NCI-H82 treated with DMSO at 0.1 percent for 48 hours (cell line): ENCODE results near the gene CLEC2A.
"Not testable (repeated sequence)": the region's sequence is repeated elsewhere in the genome, so short reads cannot be mapped to it uniquely, and the experiment has no call there.

Experiments used
- DNase-seq: peaks from one replicate; lab custom pipeline; 2025; ENCODE audit not compliant: unreplicated experiment; lab: John Stamatoyannopoulos, UW

Gene CLEC2A

GRCh38 chr12:9883175-9883574 lies 49.0 kb downstream of the CLEC2A start:
- no peak for DNase-seq

DNA sequence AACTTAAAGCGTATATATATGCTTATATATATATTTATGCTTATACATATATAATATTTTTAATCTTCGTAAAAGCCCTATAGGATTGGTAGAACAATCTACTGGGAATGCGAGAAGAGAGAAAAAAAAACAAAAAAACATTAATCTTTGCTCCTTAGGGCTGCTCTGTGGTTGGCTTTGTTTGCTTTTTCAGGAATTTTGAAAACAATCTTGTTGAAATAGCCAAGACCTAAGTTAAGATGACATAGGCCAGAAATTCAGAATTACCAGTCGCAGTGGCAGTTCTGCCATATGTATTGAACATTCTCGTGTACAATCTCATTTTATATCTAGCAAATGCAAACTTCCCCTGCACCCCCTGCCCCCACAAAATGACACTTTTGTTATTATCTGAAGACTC lies 50.2 kb downstream of the CLEC2A start:
- no peak for DNase-seq

DNA sequence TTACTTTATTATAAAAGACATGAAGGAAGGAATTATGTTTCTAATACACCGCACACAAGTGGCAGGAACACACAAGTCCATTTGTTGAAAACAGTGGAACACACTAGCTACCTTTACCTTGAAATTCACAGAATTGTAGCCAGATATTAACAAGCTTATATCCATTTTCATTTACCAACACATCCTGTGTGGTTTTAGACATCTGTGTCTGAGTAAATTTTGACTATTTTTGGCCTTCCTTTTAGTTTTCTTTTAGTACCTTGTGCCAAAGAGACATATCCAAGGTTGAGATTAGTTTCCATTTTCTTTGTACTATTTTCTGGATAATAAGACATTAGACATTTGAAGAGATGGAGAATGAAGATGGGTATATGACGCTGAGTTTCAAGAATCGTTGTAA lies 50.9 kb downstream of the CLEC2A start, which contains the start of gene KLRF2:
Gene KLRF2 (plus strand): TSS at position 244 of the 400 bp plus-strand sequence. CDS start 107 bp downstream, at position 351.
- DNase-seq: no peak

DNA sequence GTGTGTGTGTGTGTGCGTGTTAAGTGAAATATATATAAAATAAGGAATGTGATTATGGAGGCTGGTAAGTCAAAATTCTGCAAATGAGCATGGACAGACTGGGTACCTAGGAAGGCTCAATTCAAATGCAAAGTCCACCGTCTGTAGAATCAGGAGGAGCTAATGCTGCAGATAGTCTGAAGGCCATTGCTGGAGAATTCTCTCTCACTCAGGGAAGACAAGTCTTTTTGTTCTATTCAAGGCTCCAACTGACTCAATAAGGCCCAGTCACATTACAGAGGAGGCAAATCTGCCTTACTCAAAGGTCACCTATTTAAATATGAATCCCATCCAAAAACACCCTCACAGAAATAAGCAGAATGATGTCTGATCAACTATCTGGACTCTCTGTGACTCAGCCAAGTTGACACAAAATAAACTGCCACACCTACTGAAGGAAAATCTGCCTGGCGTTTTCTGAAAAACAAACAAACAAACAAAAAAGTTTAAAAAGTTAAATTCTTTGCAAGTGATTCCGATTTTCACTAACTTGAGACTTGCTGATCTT lies 51.6 kb downstream of the CLEC2A start:
- no peak for DNase-seq

GRCh38 chr12:9876120-9876519 lies 56.0 kb downstream of the CLEC2A start:
- not testable (repeated sequence) for DNase-seq

DNA sequence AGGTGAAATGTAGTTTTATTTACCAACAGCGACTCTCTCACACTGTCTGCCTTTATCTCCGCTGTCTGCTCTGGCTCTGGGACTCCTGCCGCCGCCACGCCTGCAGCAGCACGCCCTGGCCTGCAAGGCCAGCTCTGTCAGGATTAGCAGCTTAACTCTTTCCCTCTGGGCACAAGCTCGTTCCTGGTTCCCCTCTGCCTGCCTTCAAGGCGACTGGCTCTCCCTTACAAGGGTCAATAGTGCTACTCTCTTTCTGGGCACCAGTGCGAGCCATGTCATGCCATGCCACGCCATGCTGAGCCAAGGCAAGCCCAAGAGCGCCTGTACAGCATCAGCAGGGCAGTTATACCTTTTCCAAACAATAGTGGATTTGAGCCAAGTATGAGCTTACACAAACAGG lies 59.4 kb downstream of the CLEC2A start:
- no peak for DNase-seq

- DNase-seq: no peak
These were observed 60.0 kb downstream of the CLEC2A start for GRCh38 chr12:9872162-9872561.

DNA sequence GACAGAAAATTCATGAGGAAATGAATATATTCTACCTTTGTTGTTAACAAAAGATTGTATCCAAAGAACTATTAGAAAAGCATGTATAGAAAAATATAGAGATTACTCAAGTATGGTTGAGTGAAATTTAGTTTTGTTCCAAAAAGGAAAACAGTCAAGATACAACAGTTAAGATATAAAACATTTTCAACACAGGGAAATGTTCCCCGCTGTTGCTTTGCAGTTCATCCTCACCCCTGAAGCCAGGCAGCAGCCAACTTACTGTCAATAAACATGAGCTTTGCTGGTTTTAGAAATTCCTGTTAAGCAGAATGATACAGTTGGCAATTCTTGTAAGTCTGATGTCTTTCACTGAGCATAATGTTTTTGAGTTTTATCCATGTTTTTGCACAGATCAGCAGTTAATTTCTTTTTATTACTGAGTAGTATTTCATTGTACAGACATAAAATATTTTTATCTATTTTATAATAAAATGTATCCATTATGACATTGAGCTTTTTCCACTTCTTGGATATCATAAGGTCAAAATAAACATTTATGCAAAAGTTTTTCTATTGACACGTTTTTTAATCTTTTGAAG lies 61.8 kb downstream of the CLEC2A start:
- no peak for DNase-seq

- DNase-seq: no peak
These were observed 62.6 kb downstream of the CLEC2A start, which contains the start of gene CLEC2B for GRCh38 chr12:9869307-9870161. Gene CLEC2B, minus strand, starts transcription at chr12:9869354.

DNA sequence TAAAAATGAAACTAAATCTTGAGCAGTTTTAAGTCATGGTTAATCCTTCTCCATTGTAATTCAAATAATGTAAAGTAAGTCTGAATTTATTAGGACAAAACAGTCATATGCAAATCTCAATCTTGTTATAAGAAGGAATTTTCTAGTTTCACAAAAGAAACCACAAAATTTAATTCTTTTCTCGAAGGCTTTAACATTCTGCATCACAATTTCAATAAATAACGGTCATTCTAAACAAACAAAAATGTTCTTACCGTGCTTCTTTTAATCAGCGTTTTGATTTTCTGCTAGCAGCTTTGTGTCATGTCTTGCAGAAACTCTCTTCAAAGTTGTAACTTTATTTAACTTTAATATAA lies 63.2 kb downstream of the CLEC2A start:
- DNase-seq: no peak

DNA sequence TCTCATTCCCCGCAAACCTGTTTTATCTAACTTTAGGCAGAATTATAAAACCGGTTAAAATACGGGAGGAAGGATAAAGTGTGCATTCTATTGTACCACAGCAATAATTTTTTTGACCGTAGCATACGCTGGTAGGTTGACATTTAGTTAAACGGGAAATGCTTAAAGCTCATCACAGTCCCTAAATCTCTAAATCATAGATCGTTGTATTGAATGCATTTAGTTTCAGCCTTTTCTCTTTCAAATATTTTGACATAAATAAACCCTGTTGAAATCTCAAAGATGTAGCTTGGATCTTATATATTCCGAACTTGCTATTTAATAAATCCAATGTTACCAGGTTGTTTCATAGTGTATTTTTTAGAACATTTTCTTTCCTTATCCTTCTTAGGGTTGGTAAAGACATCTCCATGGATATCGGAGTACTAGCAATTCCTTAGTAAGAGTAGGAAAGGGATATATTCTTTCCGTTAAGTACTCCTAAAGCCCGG lies 63.8 kb downstream of the CLEC2A start:
- no peak for DNase-seq

GRCh38 chr12:9867531-9867930 lies 64.6 kb downstream of the CLEC2A start:
- no peak for DNase-seq

GRCh38 chr12:9866860-9867269 lies 65.3 kb downstream of the CLEC2A start:
- DNase-seq: no peak

- no peak for DNase-seq
These were observed 67.1 kb downstream of the CLEC2A start for GRCh38 chr12:9864913-9865675.
